Measurements from ENCODE around the gene OR5K1.

- TF ChIP-seq CTCF (IDR thresholded peaks at IDR 0.05) (no peak), ZFX (IDR thresholded peaks at IDR 0.05; ENCODE audit: borderline replicate concordance) (no peak)
Measured at GRCh38 chr3:98513736-98514135, 50.7 kb downstream of the OR5K1 start.
